ENCODE data around the gene CTRL.

- TF ChIP-seq POLR2A (IDR thresholded peaks at IDR 0.05; ENCODE audit: low read depth, low read length) = no peak
- no peak for TF ChIP-seq TAF1 (IDR thresholded peaks at IDR 0.05; ENCODE audit: low read depth, low read length)
- no peak for TF ChIP-seq POLR2AphosphoS5 (IDR thresholded peaks at IDR 0.05; ENCODE audit: low read depth, low read length)
- TF ChIP-seq SPI1 (IDR thresholded peaks at IDR 0.05; ENCODE audit: low read depth, low read length) = no peak
Observed at GRCh38 chr16:67935101-67935401, 3.4 kb upstream of the CTRL start.
